NCI-H748 treated with DMSO at 0.1 percent for 48 hours (cell line): Measurements from ENCODE around the gene CNOT9.

Experiments used
- DNase-seq: peaks from one replicate; lab custom pipeline; 2025; lab: John Stamatoyannopoulos, UW

CNOT9 gene

GRCh38 chr2:218578272-218578877, 9.7 kb downstream of the CNOT9 start:
- no peak for DNase-seq

GRCh38 chr2:218582076-218582475, 13.4 kb downstream of the CNOT9 start:
- DNase-seq = no peak

DNA sequence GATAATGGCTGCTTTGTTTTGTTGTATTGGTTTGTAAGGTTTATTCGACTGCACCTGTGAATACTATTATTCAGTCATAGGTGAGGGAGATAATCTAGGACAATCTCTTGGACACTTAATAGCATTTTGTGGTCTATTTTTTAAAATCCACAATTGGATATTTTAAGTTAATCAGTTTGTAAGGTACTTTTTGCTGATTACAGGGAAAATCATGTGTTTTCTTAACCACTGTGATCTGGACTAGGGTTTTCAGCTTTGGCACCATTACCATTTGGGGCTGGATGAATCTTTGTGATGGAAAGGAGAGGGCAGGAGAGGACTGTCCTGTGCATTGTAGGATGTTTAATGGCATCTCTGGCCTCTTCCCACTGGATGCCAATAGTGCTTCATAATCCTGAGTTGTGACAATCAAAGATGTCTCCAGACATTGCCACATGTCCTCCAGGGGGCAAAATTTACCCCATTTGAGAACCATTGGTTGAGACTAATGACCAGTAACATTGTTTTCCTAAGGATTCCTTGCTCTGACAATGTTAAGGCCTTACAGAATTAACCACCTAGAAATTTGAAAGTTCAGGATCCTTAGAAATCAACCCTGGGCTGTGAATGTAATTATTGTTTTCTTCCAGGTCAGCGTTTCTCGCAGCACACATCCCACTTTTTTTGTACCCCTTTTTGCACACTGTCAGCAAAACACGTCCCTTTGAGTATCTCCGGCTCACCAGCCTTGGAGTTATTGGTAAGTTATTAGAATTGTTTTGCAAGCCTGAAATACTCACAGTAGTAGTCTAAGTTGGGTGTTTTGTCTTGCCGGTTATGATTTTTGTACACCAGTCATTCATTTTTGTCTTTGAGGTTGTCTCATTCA, 15.6 kb downstream of the CNOT9 start:
- no peak for DNase-seq

GRCh38 chr2:218585541-218585940, 16.9 kb downstream of the CNOT9 start:
- no peak for DNase-seq

GRCh38 chr2:218605432-218605831, 36.8 kb downstream of the CNOT9 start:
- DNase-seq = no peak

GRCh38 chr2:218607436-218608115, 38.9 kb downstream of the CNOT9 start, which contains the start of gene PLCD4:
Gene PLCD4 (plus strand): TSS chr2:218607899. CDS start chr2:218615740, 7,841 bp downstream.
- DNase-seq = no peak

GRCh38 chr2:218615868-218616315, 47.3 kb downstream of the CNOT9 start:
- DNase-seq = no peak

DNA sequence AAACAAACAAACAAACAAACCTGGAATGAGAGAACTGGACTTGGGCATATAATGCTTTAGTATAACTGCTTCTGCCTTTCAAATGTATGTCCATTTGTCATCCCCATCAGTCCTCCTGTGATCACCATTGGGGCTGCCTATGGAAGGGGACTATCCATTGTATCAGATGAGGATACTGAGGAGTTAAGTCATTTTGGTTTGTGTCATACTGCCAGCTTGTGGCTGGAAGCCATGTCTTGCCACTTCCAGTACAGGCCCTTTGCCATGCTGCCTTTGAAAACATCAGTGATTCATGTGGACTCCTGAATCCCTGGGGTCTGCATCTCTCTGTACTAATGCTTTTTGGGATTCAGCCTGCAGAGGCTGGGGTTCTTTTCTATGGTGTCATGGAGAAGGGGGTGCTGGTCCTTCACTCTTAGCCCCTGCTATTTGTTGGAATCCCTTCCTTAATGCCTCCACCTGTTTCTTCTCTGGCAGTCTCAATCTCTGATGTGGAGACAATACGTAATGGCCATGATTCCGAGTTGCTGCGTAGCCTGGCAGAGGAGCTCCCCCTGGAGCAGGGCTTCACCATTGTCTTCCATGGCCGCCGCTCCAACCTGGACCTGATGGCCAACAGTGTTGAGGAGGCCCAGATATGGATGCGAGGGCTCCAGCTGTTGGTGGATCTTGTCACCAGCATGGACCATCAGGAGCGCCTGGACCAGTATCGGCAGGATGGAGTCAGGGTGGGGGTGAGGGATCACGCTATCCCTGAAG, 49.6 kb downstream of the CNOT9 start:
- no peak for DNase-seq

DNA sequence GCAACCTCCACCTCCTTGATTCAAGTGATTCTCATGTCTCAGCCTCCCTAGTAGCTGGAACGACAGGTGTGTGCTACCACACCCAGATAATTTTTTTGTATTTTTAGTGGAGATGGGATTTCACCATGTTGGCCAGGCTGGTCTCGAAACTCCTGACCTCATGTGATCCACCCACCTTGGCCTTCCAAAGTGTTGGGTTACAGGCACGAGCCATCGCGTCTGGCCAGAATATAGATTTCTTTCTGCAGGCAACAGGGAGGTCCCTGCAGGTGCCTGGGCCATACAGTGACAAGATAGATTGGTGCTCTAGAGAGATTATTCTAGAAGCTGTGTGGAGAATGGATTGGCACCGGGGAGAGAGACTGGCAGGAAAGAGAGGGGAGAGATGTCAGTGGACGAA, 52.4 kb downstream of the CNOT9 start:
- DNase-seq = no peak

DNA sequence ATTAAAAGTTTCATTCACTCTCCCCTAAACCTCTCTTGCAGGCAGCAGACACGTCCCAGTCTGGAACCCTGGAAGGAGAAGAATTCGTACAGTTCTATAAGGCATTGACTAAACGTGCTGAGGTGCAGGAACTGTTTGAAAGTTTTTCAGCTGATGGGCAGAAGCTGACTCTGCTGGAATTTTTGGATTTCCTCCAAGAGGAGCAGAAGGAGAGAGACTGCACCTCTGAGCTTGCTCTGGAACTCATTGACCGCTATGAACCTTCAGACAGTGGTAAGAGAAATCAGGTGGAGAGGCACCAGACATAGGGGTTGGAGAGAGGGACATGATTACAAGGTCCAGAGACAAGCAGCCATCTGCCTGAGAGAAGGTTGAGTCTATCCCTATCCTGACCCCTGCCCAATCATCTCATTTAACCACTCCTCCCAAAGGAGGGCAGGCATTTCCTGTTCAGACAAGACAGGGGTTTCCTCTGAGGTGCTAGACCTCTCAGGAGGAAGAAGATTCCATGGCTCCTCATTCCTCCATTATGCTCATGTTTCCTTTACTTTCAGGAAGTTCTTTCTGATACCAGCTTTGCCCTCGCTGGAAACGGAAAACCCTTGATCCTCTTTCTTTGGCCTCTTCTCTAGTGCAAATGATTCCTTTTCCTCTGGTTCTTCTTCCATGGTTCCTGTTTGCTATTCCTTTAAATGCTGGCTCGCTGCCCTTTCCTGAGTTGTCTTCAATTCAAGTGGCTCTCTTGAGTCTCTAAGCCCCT, 54.1 kb downstream of the CNOT9 start:
- DNase-seq = no peak

GRCh38 chr2:218623366-218623705, 54.7 kb downstream of the CNOT9 start:
- no peak for DNase-seq

DNA sequence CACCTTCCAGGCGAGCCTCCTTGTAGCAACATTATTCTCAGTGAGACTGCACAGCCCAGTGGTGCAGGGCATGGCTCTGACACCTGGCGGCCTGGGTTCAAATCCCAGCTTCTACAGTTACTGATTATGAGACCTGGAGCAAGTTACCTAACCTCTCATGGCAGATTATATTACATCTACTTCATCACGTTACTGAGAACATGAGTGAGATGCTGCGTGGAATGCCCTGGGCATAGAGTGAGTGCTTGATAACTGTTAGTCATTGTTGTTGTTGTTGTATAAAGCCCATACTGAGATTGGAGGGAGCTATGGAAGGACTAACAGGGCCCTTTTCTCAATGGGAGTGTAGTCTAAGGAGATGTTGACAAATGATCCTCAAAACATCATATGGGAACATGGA, 57.7 kb downstream of the CNOT9 start:
- DNase-seq = no peak

DNA sequence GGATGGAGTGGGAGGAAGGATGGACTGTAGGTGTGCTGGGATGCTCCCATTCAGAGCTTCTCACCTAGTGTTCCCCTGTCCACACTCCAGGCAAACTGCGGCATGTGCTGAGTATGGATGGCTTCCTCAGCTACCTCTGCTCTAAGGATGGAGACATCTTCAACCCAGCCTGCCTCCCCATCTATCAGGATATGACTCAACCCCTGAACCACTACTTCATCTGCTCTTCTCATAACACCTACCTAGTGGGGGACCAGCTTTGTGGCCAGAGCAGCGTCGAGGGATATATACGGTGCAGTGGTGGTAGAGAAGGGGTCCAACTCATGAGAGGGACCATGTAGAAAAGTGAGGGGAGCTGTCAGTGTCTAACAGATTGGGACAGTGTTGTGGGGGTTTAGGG, 59.3 kb downstream of the CNOT9 start:
- no peak for DNase-seq

DNA sequence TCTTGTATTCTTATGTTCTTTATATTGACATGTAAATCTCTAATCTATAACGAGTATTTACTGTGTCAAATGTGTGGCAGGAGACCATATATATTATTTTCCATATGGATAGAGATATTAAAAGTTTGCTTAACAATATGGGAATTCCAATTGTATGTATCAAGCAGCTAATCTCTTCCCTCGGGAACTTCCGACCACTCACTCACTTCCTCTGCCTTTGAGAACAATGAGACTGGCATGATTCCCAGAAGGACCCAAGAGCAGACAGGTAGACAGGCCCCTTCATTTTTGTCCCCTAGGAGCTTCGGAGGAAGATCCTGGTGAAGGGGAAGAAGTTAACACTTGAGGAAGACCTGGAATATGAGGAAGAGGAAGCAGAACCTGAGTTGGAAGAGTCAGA, 63.2 kb downstream of the CNOT9 start:
- DNase-seq = no peak

DNA sequence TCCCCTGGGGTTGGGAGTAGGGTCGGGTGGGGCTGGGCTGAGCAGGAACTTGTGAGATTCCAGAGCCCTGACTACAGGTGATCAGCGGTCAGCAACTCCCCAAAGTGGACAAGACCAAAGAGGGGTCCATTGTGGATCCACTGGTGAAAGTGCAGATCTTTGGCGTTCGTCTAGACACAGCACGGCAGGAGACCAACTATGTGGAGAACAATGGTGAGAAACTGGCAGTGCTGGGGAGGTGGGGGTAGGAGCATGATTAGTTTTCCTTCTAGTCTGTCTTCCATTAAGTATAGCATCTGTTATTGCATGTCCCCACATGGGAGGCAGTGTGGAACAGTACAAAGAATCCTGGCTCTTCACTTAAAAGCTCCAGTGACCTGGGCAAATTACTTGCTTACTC, 67.1 kb downstream of the CNOT9 start:
- DNase-seq = no peak

DNA sequence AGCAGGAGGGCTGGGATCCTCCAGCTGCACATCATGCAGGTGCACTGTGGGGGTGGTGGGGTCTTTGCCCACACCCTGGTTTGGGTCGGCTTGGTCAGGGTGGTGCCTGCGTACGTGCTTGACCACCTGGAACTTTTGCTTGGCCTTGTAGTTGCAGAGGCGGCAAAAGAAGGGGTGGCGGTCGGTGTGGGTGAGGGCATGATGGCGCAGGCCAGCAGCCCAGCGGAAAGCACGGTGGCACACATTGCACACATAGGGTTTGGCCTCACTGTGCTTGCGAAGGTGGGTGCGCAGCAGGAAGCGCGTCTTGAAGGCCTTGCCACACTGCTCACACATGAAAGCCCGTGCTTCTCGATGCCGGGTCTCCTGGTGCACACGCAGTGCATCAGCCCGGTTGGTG, 69.7 kb downstream of the CNOT9 start:
- DNase-seq = no peak

- no peak for DNase-seq
Observed at GRCh38 chr2:218642121-218642656, 73.5 kb downstream of the CNOT9 start.

DNA sequence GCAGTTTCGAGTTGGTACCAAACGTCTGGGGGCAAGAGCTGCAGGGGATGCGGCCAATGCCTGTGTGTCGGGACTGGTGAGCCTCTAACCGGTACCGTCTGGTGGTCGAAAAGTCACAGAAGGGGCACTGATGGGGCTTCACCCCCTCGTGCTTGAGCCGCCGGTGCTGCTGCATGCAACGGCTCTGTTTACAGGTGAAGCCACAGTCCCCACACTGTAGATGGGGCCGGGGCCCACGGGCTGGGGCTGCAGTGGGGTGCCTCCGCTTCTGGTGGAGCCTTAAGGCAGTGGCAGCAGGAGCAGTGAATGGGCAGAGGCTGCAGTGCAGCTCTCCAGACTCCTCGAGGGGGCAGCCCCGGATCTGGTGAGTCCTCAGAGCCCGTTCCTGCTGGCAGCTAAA, 74.1 kb downstream of the CNOT9 start:
- DNase-seq = no peak

DNA sequence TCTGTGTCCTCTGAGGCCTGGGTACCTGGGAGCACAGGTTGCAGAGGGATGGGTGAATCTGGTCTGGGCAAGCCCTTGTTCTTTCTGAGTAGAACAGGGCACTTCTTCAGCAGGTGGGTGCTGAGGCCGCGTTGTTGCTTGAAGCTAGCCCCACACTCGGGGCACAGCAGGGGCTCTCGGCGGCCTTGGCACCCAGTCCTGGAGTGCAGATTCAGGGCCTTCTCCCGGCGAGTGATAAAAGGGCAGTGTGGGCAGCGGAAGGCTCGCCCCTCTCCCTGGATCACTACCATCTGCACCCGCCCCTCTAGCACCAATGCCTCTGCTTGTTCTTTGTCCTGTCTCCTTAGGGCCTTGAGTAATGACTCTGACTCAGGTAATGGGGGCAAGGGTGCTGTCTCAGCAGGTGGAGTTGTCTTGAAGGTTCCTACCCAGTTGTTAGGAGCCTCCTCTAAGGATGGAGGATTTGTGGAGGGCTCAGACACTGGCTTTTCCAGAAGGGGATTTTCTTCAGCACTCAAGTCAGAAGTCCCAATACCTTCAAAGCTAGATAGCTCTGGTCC, 75.2 kb downstream of the CNOT9 start:
- no peak for DNase-seq

DNA sequence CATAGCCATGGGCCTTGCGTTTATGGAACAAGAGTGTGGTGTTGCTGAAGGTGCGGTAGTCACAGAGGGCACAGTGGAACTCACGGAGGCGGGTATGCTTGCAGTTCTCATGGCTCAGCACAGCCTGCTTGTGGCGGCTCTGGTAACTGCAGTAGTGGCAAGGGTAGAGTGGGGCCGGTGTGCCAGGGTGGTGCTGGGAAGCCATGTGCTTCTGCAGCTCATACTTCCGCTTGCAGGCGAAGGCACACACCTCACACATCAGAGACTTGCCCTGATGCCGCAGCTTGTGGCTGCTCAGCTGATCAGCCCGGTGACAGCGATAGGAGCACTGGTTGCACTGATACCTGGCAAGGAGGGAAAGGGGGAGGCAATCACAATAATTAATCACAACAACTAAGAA, 76.1 kb downstream of the CNOT9 start:
- no peak for DNase-seq

- DNase-seq = no peak
Observed at GRCh38 chr2:218645126-218645525, 76.5 kb downstream of the CNOT9 start.
